ENCODE results near the gene DAPL1.

GRCh38 chr2:158766524-158766923 lies 28.6 kb upstream of the DAPL1 start:
- TF ChIP-seq CTCF (IDR thresholded peaks at IDR 0.05) = no peak
- no peak for TF ChIP-seq REST (IDR thresholded peaks at IDR 0.05; ENCODE audit: insufficient read depth in 1 of 2, low read depth in 2 of 2, low read length in 1 of 2)
- no peak for TF ChIP-seq POLR2AphosphoS5 (IDR thresholded peaks at IDR 0.05; ENCODE audit: low read depth, low read length)
- no peak for TF ChIP-seq TCF7L2 (IDR thresholded peaks at IDR 0.05; ENCODE audit: low read depth, low read length)
- TF ChIP-seq SIN3A (IDR thresholded peaks at IDR 0.05; ENCODE audit: borderline replicate concordance, insufficient read depth, low read depth, low read length) = no peak

Measured in Panc1 (cell line).